Adipocyte (in vitro differentiated cells): ENCODE measurements around the gene TMEM132C.
"Not testable (repeated sequence)": the region's sequence is repeated elsewhere in the genome, so short reads cannot be mapped to it uniquely, and the experiment has no call there.

Source experiments
- DNase-seq: peaks from one replicate; pipeline ENCODE4 v3.0.0-alpha.2; 2015; ENCODE audit warnings: low read depth
- H3K27me3 ChIP-seq: replicated peaks from 2 replicates; pipeline ENCODE4 v1.7.0; 2013; ENCODE audit warnings: mild to moderate bottlenecking, low read length, moderate library complexity; ENCODE audit not compliant: control insufficient read depth, insufficient read depth
- H3K36me3 ChIP-seq: 2 replicates; pipeline ENCODE4 v1.7.0; 2013; ENCODE audit warnings: low read length, mild to moderate bottlenecking, moderate library complexity; ENCODE audit not compliant: control insufficient read depth, insufficient read depth, severe bottlenecking
- H3K4me1 ChIP-seq: 2 replicates; pipeline ENCODE4 v1.7.0; 2013; ENCODE audit warnings: mild to moderate bottlenecking, low read length, moderate library complexity; ENCODE audit not compliant: control insufficient read depth, insufficient read depth
- H3K4me3 ChIP-seq: 2 replicates; pipeline ENCODE4 v1.7.0; 2013; ENCODE audit warnings: mild to moderate bottlenecking, low read length, moderate library complexity
- H3K9ac ChIP-seq: 2 replicates; pipeline ENCODE4 v1.7.0; 2013; ENCODE audit warnings: mild to moderate bottlenecking, low read length, moderate library complexity
- H3K9me3 ChIP-seq: 2 replicates; pipeline ENCODE4 v1.7.0; 2013; ENCODE audit warnings: mild to moderate bottlenecking, low read length, moderate library complexity; ENCODE audit not compliant: control insufficient read depth

Gene TMEM132C

GRCh38 chr12:128267131-128267622, at the start of gene TMEM132C:
Gene TMEM132C (plus strand): TSS chr12:128267170. CDS start chr12:128267403, 233 bp downstream.
- peak within 1 kb of the TSS; percentile 71 for H3K4me3 ChIP-seq
- peaks cover 24% of the 10 kb centered on the region for H3K9me3 ChIP-seq
- H3K9ac ChIP-seq: no peak within 1 kb of the TSS
- peaks cover 41% of the 10 kb centered on the region for H3K27me3 ChIP-seq
- no peaks in the 10 kb centered on the region for H3K36me3 ChIP-seq
- no peaks in the 10 kb centered on the region for H3K4me1 ChIP-seq
- no peak for DNase-seq

GRCh38 chr12:128224226-128224625, 42.7 kb upstream of the TMEM132C start:
- Histone ChIP-seq H3K9me3 (no peaks in the 10 kb centered on the region), H3K36me3 (no peaks in the 10 kb centered on the region), H3K27me3 (no peaks in the 10 kb centered on the region), H3K4me1 (no peaks in the 10 kb centered on the region), H3K4me3 (no peak overlapping the region), H3K9ac (no peak overlapping the region)
- no peak for DNase-seq

- Histone ChIP-seq H3K27me3 (no peaks in the 10 kb centered on the region), H3K4me3 (no peak overlapping the region), H3K9ac (no peak overlapping the region), H3K4me1 (no peaks in the 10 kb centered on the region), H3K36me3 (no peaks in the 10 kb centered on the region), H3K9me3 (no peaks in the 10 kb centered on the region)
- no peak for DNase-seq
These were observed 38.4 kb upstream of the TMEM132C start for GRCh38 chr12:128228581-128228980.

- Histone ChIP-seq H3K9me3 (no peaks in the 10 kb centered on the region), H3K4me3 (no peak overlapping the region), H3K36me3 (no peaks in the 10 kb centered on the region), H3K9ac (no peak overlapping the region), H3K4me1 (no peaks in the 10 kb centered on the region), H3K27me3 (no peaks in the 10 kb centered on the region)
- no peak for DNase-seq
These were observed 31.1 kb upstream of the TMEM132C start for GRCh38 chr12:128235635-128236417.

GRCh38 chr12:128236525-128236924, 30.4 kb upstream of the TMEM132C start:
- Histone ChIP-seq H3K4me1 (no peaks in the 10 kb centered on the region), H3K27me3 (no peaks in the 10 kb centered on the region), H3K36me3 (no peaks in the 10 kb centered on the region), H3K4me3 (no peak overlapping the region), H3K9me3 (no peaks in the 10 kb centered on the region), H3K9ac (no peak overlapping the region)
- DNase-seq: no peak

DNA sequence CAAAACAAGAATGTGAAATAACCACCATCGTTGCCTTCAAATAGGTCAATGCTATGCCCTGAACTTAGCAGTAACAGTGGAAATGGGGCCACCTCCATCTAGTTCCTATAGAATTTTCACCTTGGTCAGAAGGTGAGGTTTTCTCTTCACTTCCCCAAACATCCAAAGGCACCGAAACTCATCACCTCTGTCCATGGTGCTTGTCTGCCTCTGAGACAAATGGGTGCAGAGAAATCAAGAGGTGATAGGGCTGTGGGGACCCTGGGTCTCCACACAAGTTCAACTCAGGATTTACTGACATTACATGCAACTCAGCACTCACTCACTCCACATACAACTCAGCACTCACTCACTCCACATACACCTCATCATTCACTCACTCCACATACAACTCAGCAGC, 26.2 kb upstream of the TMEM132C start:
- Histone ChIP-seq H3K9me3 (no peaks in the 10 kb centered on the region), H3K36me3 (no peaks in the 10 kb centered on the region), H3K4me1 (no peaks in the 10 kb centered on the region), H3K9ac (no peak overlapping the region), H3K4me3 (no peak overlapping the region), H3K27me3 (no peaks in the 10 kb centered on the region)
- DNase-seq: no peak

DNA sequence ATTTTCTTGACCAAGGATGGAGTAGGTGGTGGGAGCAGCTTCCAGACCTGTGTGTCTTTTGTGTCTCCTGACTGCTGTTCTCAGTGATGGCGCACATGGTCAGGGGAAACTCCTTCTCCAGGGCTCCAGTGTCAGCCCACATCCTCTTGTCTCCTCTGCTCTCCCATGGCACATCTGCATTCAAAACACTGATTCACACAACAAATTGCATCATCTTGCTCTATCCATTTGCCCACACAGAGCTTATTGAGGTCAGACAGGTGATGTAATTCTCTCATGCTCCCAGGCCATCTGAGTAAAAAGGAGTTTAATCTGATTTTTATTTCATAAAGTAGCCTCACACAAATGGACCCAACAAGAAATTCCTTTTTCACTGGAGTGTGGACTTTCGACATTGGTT, 21.8 kb upstream of the TMEM132C start:
- no peaks in the 10 kb centered on the region for H3K27me3 ChIP-seq
- H3K4me3 ChIP-seq: no peak overlapping the region
- no peaks in the 10 kb centered on the region for H3K9me3 ChIP-seq
- no peak for DNase-seq
- no peaks in the 10 kb centered on the region for H3K4me1 ChIP-seq
- no peak overlapping the region for H3K9ac ChIP-seq
- H3K36me3 ChIP-seq: no peaks in the 10 kb centered on the region

- H3K4me3 ChIP-seq: no peak overlapping the region
- no peaks in the 10 kb centered on the region for H3K36me3 ChIP-seq
- H3K27me3 ChIP-seq: no peaks in the 10 kb centered on the region
- no peak for DNase-seq
- H3K4me1 ChIP-seq: no peaks in the 10 kb centered on the region
- H3K9ac ChIP-seq: no peak overlapping the region
- H3K9me3 ChIP-seq: no peaks in the 10 kb centered on the region
These were observed 21.1 kb upstream of the TMEM132C start for GRCh38 chr12:128245905-128246304.

GRCh38 chr12:128250096-128250495, 16.9 kb upstream of the TMEM132C start:
- Histone ChIP-seq H3K9me3 (peaks cover 2% of the 10 kb centered on the region), H3K27me3 (no peaks in the 10 kb centered on the region), H3K4me1 (no peaks in the 10 kb centered on the region), H3K36me3 (no peaks in the 10 kb centered on the region), H3K4me3 (no peak overlapping the region), H3K9ac (no peak overlapping the region)
- no peak for DNase-seq

- H3K36me3 ChIP-seq, DNase-seq, H3K27me3 ChIP-seq, H3K9ac ChIP-seq, H3K9me3 ChIP-seq, H3K4me3 ChIP-seq, H3K4me1 ChIP-seq: not testable (repeated sequence)
These were observed 13.1 kb upstream of the TMEM132C start for GRCh38 chr12:128253829-128254228.

DNA sequence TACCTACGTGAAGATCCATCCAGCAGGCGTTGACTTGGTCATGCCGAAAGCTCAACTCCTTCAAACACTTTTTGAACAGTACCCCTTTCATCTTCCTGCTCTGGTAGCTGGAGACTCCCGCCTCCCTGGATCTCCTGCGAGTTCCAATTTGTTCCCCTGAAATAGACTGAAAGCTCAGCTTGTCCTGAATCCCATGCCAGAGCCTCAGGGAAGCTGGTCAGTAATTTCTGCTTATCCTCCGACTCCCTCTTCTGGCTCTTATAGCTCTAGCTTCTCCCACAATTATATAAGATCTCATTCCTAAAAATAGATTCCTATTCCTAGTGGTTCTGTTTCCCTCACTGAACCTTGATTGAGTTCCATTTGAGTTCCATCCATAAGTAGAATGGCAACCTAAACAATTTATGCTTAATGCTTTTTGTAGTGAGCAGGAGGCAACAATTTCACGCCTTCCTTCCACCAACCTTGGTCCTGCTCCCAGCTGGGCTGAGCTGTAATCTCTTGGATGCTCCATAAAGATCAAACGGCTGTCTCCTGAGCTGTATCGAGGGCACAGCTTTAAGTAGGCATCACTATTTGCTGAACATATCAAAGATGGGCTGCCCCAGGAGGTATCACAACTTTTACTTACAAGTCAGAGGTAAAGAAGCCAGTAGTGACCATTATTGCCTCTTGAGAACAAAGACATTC, 8.0 kb upstream of the TMEM132C start:
- Histone ChIP-seq H3K36me3 (no peaks in the 10 kb centered on the region), H3K9me3 (peaks cover 9% of the 10 kb centered on the region), H3K4me3 (no peak overlapping the region), H3K4me1 (no peaks in the 10 kb centered on the region), H3K27me3 (peaks cover 15% of the 10 kb centered on the region), H3K9ac (no peak overlapping the region)
- DNase-seq: no peak
